Neural crest cell (in vitro differentiated cells): Measurements from ENCODE around the gene TBCD. TPM values are rescaled to one million over a fixed set of nuclear protein-coding genes. Genes with fewer than 3 reads are reported as not detected.

Experiments used
- DNase-seq: peaks from one replicate; pipeline ENCODE4 v3.0.0; 2021; ENCODE audit warnings: low read depth, mixed read lengths, low spot score
- H3K27ac Mint-ChIP-seq: one replicate; pipeline ENCODE4 v1.8.0; 2021; ENCODE audit warnings: mild to moderate bottlenecking, mixed read lengths; ENCODE audit not compliant: unreplicated experiment
- H3K27me3 Mint-ChIP-seq: 2 replicates; pipeline ENCODE4 v1.8.0; 2021; ENCODE audit warnings: low read depth, mild to moderate bottlenecking, mixed read lengths
- H3K36me3 Mint-ChIP-seq: 2 replicates; pipeline ENCODE4 v1.8.0; 2021; ENCODE audit warnings: low read depth, mild to moderate bottlenecking, mixed read lengths
- H3K4me1 Mint-ChIP-seq: 2 replicates; pipeline ENCODE4 v1.8.0; 2021; ENCODE audit warnings: mixed read lengths
- H3K4me3 Mint-ChIP-seq: one replicate; pipeline ENCODE4 v1.8.0; 2021; ENCODE audit warnings: mild to moderate bottlenecking, mixed read lengths
- H3K9me3 Mint-ChIP-seq: 2 replicates; pipeline ENCODE4 v1.8.0; 2021; ENCODE audit warnings: mixed read lengths
- total RNA-seq: library from RNA; stranded (reverse); gene quantifications from 2 replicates; pipeline ENCODE4 v1.2.1, GENCODE V29; 2021
- TF ChIP-seq, protein P1 (sequence below): fragments of 200-600 bp; sonication (generic); conservative IDR thresholded peaks from 2 replicates; pipeline ENCODE4 v1.5.0; 2021; ENCODE audit warnings: antibody characterized with exemption, mild to moderate bottlenecking

The TBCD gene
- total RNA-seq, 1 donor from 2014 or later, result 166 TPM

DNA sequence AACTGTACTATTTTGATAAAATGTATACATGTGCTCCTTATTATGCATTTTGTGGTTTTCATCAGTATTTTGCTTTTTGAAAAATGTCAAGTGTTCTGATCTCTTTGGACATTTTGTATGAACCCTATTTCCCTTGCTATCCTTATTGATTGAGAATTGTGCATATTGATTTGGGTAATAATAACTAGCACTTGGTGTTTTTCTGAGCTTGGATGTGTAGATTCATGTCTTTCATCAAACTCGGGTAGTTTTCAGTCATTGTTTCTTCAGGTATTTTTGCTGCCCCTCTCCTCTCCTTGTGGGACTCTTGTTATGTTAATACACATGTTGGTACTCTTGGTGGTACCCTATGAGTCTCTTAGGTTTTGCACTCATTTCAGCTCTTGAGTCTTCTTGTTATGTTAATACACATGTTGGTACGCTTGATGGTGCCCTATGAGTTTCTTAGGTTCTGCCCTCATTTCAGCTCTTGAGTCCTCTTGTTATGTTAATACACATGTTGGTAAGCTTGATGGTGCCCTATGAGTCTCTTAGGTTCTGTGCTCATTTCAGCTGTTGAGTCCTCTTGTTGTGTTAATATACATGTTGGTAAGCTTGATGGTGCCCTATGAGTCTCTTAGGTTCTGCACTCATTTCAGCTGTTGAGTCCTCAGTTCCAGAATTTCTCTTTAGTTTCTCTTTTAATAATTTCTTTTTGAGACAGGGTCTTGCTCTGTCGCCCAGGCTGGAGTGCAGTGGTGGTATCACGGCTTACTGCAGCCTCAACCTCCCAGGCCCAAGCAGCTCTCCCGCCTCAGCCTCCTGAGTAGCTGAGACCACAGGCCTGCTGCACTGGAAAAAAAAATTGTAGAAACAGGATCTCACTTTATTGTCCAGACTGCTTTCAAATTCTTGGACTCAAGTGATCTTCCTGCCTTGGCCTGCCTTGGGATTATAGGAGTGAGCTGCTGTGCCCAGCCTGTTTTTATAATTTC lies 68.7 kb downstream of the TBCD start:
- no peak for DNase-seq
- Mint-ChIP-seq H3K4me1 (no peaks in the 10 kb centered on the region), H3K9me3 (peaks cover 6% of the 10 kb centered on the region), H3K36me3 (peaks cover 57% of the 10 kb centered on the region), H3K27me3 (no peaks in the 10 kb centered on the region), H3K27ac (peak overlapping the region; percentile 5), H3K4me3 (no peak overlapping the region)
- TF ChIP-seq, protein P1, sequence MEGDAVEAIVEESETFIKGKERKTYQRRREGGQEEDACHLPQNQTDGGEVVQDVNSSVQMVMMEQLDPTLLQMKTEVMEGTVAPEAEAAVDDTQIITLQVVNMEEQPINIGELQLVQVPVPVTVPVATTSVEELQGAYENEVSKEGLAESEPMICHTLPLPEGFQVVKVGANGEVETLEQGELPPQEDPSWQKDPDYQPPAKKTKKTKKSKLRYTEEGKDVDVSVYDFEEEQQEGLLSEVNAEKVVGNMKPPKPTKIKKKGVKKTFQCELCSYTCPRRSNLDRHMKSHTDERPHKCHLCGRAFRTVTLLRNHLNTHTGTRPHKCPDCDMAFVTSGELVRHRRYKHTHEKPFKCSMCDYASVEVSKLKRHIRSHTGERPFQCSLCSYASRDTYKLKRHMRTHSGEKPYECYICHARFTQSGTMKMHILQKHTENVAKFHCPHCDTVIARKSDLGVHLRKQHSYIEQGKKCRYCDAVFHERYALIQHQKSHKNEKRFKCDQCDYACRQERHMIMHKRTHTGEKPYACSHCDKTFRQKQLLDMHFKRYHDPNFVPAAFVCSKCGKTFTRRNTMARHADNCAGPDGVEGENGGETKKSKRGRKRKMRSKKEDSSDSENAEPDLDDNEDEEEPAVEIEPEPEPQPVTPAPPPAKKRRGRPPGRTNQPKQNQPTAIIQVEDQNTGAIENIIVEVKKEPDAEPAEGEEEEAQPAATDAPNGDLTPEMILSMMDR, result no peak

DNA sequence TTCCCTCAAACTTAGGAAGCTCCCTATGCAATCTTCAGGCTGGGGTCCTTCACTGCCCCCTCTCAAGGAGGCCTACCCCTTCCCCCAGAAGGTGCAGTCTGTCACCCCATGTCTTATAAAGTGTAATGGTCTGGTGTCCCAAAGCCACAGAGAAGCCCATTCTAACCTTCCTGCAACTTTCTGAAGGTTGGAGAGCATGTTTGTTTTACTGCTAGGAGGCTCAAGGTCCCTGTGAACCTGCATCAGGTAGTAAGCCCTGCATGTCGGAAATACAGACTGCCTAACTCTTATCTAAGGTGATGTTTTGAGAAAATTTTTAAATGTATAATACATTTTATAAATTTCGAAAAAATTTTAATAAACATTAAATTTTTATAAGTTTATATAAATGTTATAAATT lies 69.7 kb downstream of the TBCD start:
- H3K9me3 Mint-ChIP-seq, result peaks cover 6% of the 10 kb centered on the region
- DNase-seq, result no peak
- no peak overlapping the region for H3K4me3 Mint-ChIP-seq
- H3K27me3 Mint-ChIP-seq, result no peaks in the 10 kb centered on the region
- H3K36me3 Mint-ChIP-seq, result peaks cover 50% of the 10 kb centered on the region
- no peak overlapping the region for H3K27ac Mint-ChIP-seq
- H3K4me1 Mint-ChIP-seq, result no peaks in the 10 kb centered on the region
- TF ChIP-seq, protein P1, result no peak

DNA sequence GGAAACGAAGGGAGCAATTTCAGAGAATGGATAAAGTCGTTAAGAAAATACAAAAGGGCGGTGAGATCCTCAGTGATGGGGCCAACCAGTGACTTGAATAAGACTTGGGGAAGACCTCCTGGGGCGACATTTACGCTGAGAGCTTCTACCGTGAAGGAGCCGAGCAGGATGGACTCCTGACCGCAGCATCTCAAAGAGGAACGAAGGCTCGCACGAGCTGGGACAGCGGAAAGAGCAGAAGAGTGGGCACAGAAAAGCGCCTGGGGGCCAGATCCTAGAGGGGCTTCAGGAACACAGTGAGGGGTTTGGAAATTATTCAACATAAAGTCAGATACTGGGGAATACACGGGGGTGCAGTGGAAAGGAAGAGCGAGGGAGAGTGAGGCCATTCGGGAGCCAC lies 70.4 kb downstream of the TBCD start:
- H3K4me3 Mint-ChIP-seq, result no peak overlapping the region
- TF ChIP-seq, protein P1, result no peak
- peaks cover 52% of the 10 kb centered on the region for H3K36me3 Mint-ChIP-seq
- H3K27me3 Mint-ChIP-seq, result no peaks in the 10 kb centered on the region
- DNase-seq, result no peak
- H3K27ac Mint-ChIP-seq, result no peak overlapping the region
- peaks cover 6% of the 10 kb centered on the region for H3K9me3 Mint-ChIP-seq
- no peaks in the 10 kb centered on the region for H3K4me1 Mint-ChIP-seq

DNA sequence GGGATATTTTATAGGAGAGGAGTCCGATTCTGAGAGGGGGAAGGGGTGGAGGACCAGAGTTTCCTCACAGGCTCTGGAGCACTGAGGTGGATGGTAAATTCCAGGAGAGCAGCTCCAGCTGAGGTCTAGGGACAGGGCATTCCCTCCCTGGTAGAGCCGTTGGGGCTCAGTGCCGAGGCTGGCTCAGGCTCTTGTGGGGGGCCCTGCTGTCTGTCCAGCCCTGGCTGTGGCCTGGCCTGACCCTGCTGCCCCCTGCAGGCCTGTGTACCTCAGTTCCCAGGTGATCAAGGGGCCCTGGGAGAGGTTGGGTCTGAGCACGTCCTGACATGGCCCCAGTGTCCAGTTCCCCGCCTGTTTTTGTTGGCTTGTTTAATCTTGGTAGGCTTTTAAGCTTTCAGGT lies 71.1 kb downstream of the TBCD start:
- no peaks in the 10 kb centered on the region for H3K4me1 Mint-ChIP-seq
- H3K9me3 Mint-ChIP-seq, result peaks cover 9% of the 10 kb centered on the region
- no peak overlapping the region for H3K27ac Mint-ChIP-seq
- no peak overlapping the region for H3K4me3 Mint-ChIP-seq
- TF ChIP-seq, protein P1, result peak; percentile 22
- H3K27me3 Mint-ChIP-seq, result no peaks in the 10 kb centered on the region
- peaks cover 54% of the 10 kb centered on the region for H3K36me3 Mint-ChIP-seq
- no peak for DNase-seq

DNA sequence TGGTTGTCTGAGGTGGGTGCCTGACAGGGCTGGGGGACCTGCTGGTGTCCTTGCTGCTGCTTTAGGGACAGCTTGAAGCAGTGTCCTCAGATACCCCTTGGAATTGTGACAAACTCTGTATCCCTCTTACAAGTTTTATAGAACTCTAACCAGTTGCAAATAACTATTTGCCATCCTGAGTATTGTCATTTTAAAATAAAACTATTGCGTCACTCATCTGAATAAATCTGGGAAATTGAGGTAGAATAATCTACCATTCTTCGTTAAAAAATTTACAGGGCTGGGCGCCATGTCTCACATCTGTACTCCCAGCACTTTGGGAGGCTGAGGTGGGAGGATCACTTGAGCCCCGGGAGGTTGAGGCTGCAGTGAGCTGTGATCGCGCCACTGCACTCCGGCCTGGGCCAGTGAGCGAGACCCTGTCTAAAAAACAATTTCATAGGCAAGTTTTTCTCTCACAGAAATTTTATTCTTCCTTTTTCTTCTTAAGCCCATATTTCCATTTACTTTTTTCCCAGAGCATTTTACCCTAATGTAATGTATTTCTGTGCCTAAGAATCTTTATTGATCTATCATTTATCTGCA lies 73.8 kb downstream of the TBCD start:
- TF ChIP-seq, protein P1, result no peak
- Mint-ChIP-seq H3K36me3 (peaks cover 45% of the 10 kb centered on the region), H3K9me3 (peaks cover 9% of the 10 kb centered on the region), H3K4me3 (no peak overlapping the region), H3K27ac (no peak overlapping the region), H3K4me1 (no peaks in the 10 kb centered on the region), H3K27me3 (no peaks in the 10 kb centered on the region)
- DNase-seq, result no peak
